Nasal cavity respiratory epithelium epithelial cell of viscerocranial mucosa (primary cell): ENCODE results near the gene CRADD. TPM values are rescaled to one million over a fixed set of nuclear protein-coding genes. Genes with fewer than 3 reads are reported as not detected.

Source experiments
- total RNA-seq: library from RNA; depleted of rRNA; stranded (reverse); fragments of >200 nt; gene quantifications from 2 replicates; pipeline ENCODE4 v1.2.3, GENCODE V29; 2014

CRADD gene
- total RNA-seq = 10.3 and 14.0 TPM in 2 replicates

DNA sequence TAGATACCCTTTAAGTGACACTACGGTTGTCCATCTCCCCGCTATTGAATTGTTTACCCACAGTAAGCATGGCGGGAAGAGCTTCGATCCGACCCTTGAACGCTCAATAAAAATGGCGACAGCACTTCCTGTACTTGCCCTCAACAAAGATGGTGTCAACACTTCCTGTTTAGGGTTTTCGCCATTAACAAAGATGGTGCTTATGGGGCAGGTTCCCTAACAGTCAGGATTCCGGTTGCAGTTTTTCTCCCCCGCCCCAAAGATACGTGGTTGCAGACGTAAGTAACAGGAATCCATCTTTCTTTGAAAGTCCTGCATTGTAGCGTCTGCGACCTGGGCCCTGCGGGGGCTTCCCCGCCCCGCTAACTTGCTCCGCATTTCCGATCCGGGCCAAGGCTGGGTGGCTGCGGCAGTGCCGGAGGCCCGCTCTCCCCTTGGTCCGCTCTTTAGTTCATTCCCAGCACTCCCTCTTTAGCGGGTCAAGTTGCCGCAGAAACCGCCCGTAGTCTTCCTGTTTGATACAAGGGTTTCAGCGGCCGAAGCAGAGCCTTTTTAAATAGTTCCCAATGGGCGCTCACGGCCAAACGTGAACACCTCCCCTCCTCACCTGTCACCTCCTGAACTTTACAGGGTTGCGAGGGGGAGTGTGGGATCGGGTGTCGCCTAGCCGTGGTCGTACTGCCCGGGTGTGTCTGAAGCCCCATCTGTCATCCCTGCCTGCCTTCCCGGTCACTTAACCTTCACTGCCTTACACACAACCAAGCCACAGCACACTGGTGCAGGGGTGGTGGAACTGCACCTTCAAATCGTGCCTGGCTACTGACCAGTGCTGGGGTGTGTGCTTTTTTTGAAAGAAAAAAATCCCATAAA, at the start of gene CRADD:
TSS of gene CRADD (plus strand) at position 181 of the 870 bp plus-strand sequence.

Other genes starting within 250 kb of the CRADD start
- 63.6 and 73.6 TPM in 2 replicates for gene UBE2N, start 235.4 kb upstream of the CRADD start, total RNA-seq
- gene MRPL42, start 209.9 kb upstream of the CRADD start, total RNA-seq = 112 and 130 TPM in 2 replicates
- gene SOCS2, start 104.7 kb upstream of the CRADD start, total RNA-seq = 15.0 and 26.3 TPM in 2 replicates